SK-N-SH (cell line): ENCODE measurements around the gene EVC2.

ENCODE experiments used
- EP300 ChIP-seq, 2 experiments: IDR thresholded peaks; 2 replicates each; pipeline versions ENCODE4 v1.4.0 to v1.6.1; 2012; ENCODE audit warnings: borderline replicate concordance in 1 of 2, low read depth in 1 of 2, low read length in 1 of 2
- GABPA ChIP-seq: IDR thresholded peaks from 2 replicates; pipeline ENCODE4 v1.4.0; 2012; ENCODE audit warnings: low read depth, mild to moderate bottlenecking
- MEF2A ChIP-seq: IDR thresholded peaks from 2 replicates; pipeline ENCODE4 v1.4.0; 2012; ENCODE audit warnings: low read depth, borderline replicate concordance
- SMC3 ChIP-seq: IDR thresholded peaks from 2 replicates; pipeline ENCODE4 v1.6.1; 2012; ENCODE audit warnings: low read depth, low read length, improper control_type of control experiment
- YY1 ChIP-seq: IDR thresholded peaks from 2 replicates; pipeline ENCODE4 v1.4.0; 2012; ENCODE audit warnings: low read depth, mild to moderate bottlenecking
- TF ChIP-seq, protein P1 (sequence below): fragments of 200-600 bp; sonication (generic); IDR thresholded peaks from 2 replicates; pipeline ENCODE4 v1.6.1; 2017; ENCODE audit warnings: antibody characterized with exemption, mild to moderate bottlenecking, moderate library complexity
- TF ChIP-seq, protein P2 (sequence below): IDR thresholded peaks from 2 replicates; pipeline ENCODE4 v1.4.0; 2012; ENCODE audit warnings: low read depth

DNA sequence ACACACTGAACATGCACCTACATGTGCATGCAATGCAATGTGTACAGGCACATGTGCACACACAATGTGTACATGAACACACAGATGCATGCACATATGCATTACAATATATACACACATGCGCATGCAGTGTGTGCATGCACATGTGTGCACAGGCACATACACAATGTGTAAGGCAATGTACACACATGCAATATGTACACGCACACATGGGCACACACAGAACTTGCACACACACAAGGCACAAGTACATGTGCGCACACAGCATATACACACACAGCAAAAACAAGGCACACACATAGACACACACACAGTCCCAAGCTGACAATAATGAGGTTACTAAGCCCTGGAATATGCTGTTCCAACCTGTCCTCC lies 76.3 kb downstream of the EVC2 start:
- no peak for TF ChIP-seq YY1
- TF ChIP-seq, protein P1, sequence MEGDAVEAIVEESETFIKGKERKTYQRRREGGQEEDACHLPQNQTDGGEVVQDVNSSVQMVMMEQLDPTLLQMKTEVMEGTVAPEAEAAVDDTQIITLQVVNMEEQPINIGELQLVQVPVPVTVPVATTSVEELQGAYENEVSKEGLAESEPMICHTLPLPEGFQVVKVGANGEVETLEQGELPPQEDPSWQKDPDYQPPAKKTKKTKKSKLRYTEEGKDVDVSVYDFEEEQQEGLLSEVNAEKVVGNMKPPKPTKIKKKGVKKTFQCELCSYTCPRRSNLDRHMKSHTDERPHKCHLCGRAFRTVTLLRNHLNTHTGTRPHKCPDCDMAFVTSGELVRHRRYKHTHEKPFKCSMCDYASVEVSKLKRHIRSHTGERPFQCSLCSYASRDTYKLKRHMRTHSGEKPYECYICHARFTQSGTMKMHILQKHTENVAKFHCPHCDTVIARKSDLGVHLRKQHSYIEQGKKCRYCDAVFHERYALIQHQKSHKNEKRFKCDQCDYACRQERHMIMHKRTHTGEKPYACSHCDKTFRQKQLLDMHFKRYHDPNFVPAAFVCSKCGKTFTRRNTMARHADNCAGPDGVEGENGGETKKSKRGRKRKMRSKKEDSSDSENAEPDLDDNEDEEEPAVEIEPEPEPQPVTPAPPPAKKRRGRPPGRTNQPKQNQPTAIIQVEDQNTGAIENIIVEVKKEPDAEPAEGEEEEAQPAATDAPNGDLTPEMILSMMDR: no peak
- TF ChIP-seq SMC3: no peak
- TF ChIP-seq EP300 (IDR thresholded peaks at IDR 0.05; ENCODE audit: borderline replicate concordance in 1 of 2, low read depth in 1 of 2, low read length in 1 of 2): no peak
- TF ChIP-seq GABPA: no peak
- no peak for TF ChIP-seq MEF2A
- TF ChIP-seq, protein P2, sequence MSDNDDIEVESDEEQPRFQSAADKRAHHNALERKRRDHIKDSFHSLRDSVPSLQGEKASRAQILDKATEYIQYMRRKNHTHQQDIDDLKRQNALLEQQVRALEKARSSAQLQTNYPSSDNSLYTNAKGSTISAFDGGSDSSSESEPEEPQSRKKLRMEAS: no peak
